H1 (cell line): ENCODE results near the gene CLEC12A. TPM values are rescaled to one million over a fixed set of nuclear protein-coding genes. Genes with fewer than 3 reads are reported as not detected.

Experiments
- CTCF ChIA-PET: fragments of 300-600 bp; sonication (Branson Sonifier 250); formaldehyde crosslinking; loops from one replicate; lab custom pipeline; 2021; ENCODE audit not compliant: partially characterized antibody; lab: Charles Lee
- POLR2A ChIA-PET: fragments of 300-600 bp; sonication (Branson Sonifier 250); formaldehyde crosslinking; loops from one replicate; lab custom pipeline; 2021; ENCODE audit warnings: inconsistent platforms; ENCODE audit not compliant: partially characterized antibody; lab: Charles Lee
- DNase-seq, 2 experiments: peaks; one replicate each; pipeline versions ENCODE4 v3.0.0 to v3.0.0-alpha.2; 2010 to 2022; ENCODE audit warnings: low spot score in 2 of 2, low read depth in 1 of 2, mixed read lengths in 1 of 2
- FAIRE-seq: peaks from 2 replicates; lab custom pipeline; 2011; peaks lifted over from hg19 to GRCh38; lab: Jason Lieb, UNC
- H2AFZ ChIP-seq: 2 replicates; pipeline ENCODE4 v1.8.1; 2012; ENCODE audit warnings: low read length, inconsistent platforms
- H2AK5ac ChIP-seq: 2 replicates; pipeline ENCODE4 v1.6.1; 2013; ENCODE audit warnings: low read depth, low read length
- H2BK120ac ChIP-seq: replicated peaks from 2 replicates; pipeline ENCODE3; 2013; ENCODE audit warnings: low read depth, low read length, inconsistent platforms
- H2BK12ac ChIP-seq: 2 replicates; pipeline ENCODE4 v1.6.1; 2013; ENCODE audit warnings: low read depth, low read length
- H2BK15ac ChIP-seq: 2 replicates; pipeline ENCODE4 v1.6.1; 2013; ENCODE audit warnings: low read length
- H2BK20ac ChIP-seq: 2 replicates; pipeline ENCODE4 v1.6.1; 2013; ENCODE audit warnings: low read length
- H2BK5ac ChIP-seq: 2 replicates; pipeline ENCODE4 v1.6.1; 2013; ENCODE audit warnings: low read depth, low read length
- H3K14ac ChIP-seq: 2 replicates; pipeline ENCODE4 v1.6.1; 2013; ENCODE audit warnings: inconsistent platforms; ENCODE audit not compliant: insufficient read length
- H3K18ac ChIP-seq: 2 replicates; pipeline ENCODE4 v1.6.1; 2013; ENCODE audit warnings: low read length; ENCODE audit errors: extremely low read depth
- H3K23ac ChIP-seq: 2 replicates; pipeline ENCODE4 v1.6.1; 2013; ENCODE audit warnings: inconsistent platforms; ENCODE audit not compliant: insufficient read length
- H3K23me2 ChIP-seq: 2 replicates; pipeline ENCODE4 v1.6.1; 2013; ENCODE audit warnings: low read depth, low read length
- H3K27ac ChIP-seq: 2 replicates; pipeline ENCODE4 v1.6.1; 2011; ENCODE audit warnings: low read depth, low read length, inconsistent platforms
- H3K27me3 ChIP-seq, 4 experiments: replicated peaks in 1 of 4; 1 replicate in 1 of 4; 2 replicates in 3 of 4; pipeline versions ENCODE4 v1.6.1 to v1.8.1; 2011 to 2013; ENCODE audit warnings: low read length in 3 of 4, mild to moderate bottlenecking in 3 of 4, inconsistent platforms in 2 of 4, mixed read lengths in 2 of 4, moderate library complexity in 1 of 4; ENCODE audit not compliant: control insufficient read depth in 3 of 4, insufficient read depth in 3 of 4; ENCODE audit errors: extremely low read depth in 1 of 4
- H3K36me3 ChIP-seq, 4 experiments: 2 replicates each; pipeline versions ENCODE4 v1.6.1 to v1.8.1; 2011 to 2013; ENCODE audit warnings: mild to moderate bottlenecking in 4 of 4, low read length in 3 of 4, moderate library complexity in 2 of 4, control low read depth in 1 of 4, inconsistent platforms in 1 of 4; ENCODE audit not compliant: insufficient read depth in 4 of 4, control insufficient read depth in 2 of 4
- H3K4ac ChIP-seq: replicated peaks from 2 replicates; pipeline ENCODE3; 2013; ENCODE audit warnings: low read length, low read depth, mixed read lengths, inconsistent platforms; ENCODE audit not compliant: insufficient read length
- H3K4me1 ChIP-seq, 4 experiments: replicated peaks in 1 of 4; 1 replicate in 1 of 4; 2 replicates in 3 of 4; pipeline versions ENCODE4 v1.6.1 to v1.8.1; 2011 to 2013; ENCODE audit warnings: low read length in 3 of 4, inconsistent platforms in 2 of 4, mixed read lengths in 1 of 4; ENCODE audit not compliant: insufficient read depth in 4 of 4, control insufficient read depth in 3 of 4
- H3K4me2 ChIP-seq, 2 experiments: 2 replicates each; pipeline versions ENCODE4 v1.6.1 to v1.8.1; 2011 to 2013; ENCODE audit warnings: low read depth in 2 of 2, low read length in 2 of 2, control low read depth in 1 of 2, inconsistent platforms in 1 of 2, mild to moderate bottlenecking in 1 of 2; ENCODE audit not compliant: insufficient read depth in 1 of 2
- H3K4me3 ChIP-seq, 4 experiments: fragments of 200-600, 300-600 bp in 1 of 4; sonication (generic), shearing (Covaris generic), sonication (Bioruptor Twin) in 1 of 4; 2 replicates each; pipeline versions ENCODE4 v1.5.1 to v1.8.1; 2011 to 2016; ENCODE audit warnings: low read length in 4 of 4, low read depth in 3 of 4, control low read depth in 2 of 4, inconsistent platforms in 2 of 4, mild to moderate bottlenecking in 2 of 4, mixed read lengths in 1 of 4, moderate library complexity in 1 of 4; ENCODE audit not compliant: insufficient read depth in 2 of 4; ENCODE audit errors: extremely low read depth in 1 of 4
- H3K56ac ChIP-seq: replicated peaks from 2 replicates; pipeline ENCODE3; 2013; ENCODE audit warnings: low read depth, mild to moderate bottlenecking, mixed read lengths, low read length, inconsistent platforms; ENCODE audit not compliant: insufficient read length
- H3K79me1 ChIP-seq: 2 replicates; pipeline ENCODE4 v1.6.1; 2013; ENCODE audit warnings: low read depth, low read length, control low read depth
- H3K79me2 ChIP-seq, 2 experiments: 2 replicates each; pipeline versions ENCODE4 v1.6.1 to v1.8.1; 2012 to 2013; ENCODE audit warnings: low read length in 2 of 2, mild to moderate bottlenecking in 2 of 2, inconsistent platforms in 1 of 2; ENCODE audit not compliant: insufficient read depth in 2 of 2, control insufficient read depth in 1 of 2
- H3K9ac ChIP-seq, 4 experiments: replicated peaks in 1 of 4; 1 replicate in 1 of 4; 2 replicates in 3 of 4; pipeline versions ENCODE4 v1.6.1 to v1.8.1; 2011 to 2013; ENCODE audit warnings: low read depth in 3 of 4, low read length in 3 of 4, control low read depth in 2 of 4, mild to moderate bottlenecking in 2 of 4, moderate library complexity in 2 of 4, inconsistent platforms in 1 of 4; ENCODE audit errors: extremely low read depth in 1 of 4
- H3K9me3 ChIP-seq, 2 experiments: 2 replicates each; pipeline versions ENCODE4 v1.6.1 to v1.8.1; 2012 to 2013; ENCODE audit warnings: mild to moderate bottlenecking in 2 of 2, moderate library complexity in 2 of 2, control low read depth in 1 of 2, inconsistent platforms in 1 of 2, low read depth in 1 of 2, low read length in 1 of 2, mixed read lengths in 1 of 2; ENCODE audit not compliant: insufficient read depth in 2 of 2
- H4K20me1 ChIP-seq, 2 experiments: replicated peaks in 1 of 2; 2 replicates each; pipeline versions ENCODE3 to v1.8.1; 2011 to 2013; ENCODE audit warnings: inconsistent platforms in 2 of 2, low read length in 2 of 2, mild to moderate bottlenecking in 1 of 2; ENCODE audit not compliant: insufficient read depth in 2 of 2, control insufficient read depth in 1 of 2
- H4K5ac ChIP-seq: 2 replicates; pipeline ENCODE4 v1.6.1; 2013; ENCODE audit warnings: low read length, low read depth, mixed read lengths, inconsistent platforms; ENCODE audit not compliant: insufficient read length
- H4K8ac ChIP-seq: 2 replicates; pipeline ENCODE4 v1.8.0; 2013; ENCODE audit warnings: mild to moderate bottlenecking, moderate library complexity, low read length, inconsistent platforms; ENCODE audit not compliant: insufficient read depth; ENCODE audit errors: extremely low read depth
- H4K91ac ChIP-seq: replicated peaks from 2 replicates; pipeline ENCODE3; 2013; ENCODE audit warnings: low read length, mixed read lengths, inconsistent platforms; ENCODE audit not compliant: insufficient read length
- BRCA1 ChIP-seq: IDR thresholded peaks from 2 replicates; pipeline ENCODE4 v1.6.1; 2012; ENCODE audit warnings: low read depth, low read length, improper control_type of control experiment
- EGR1 ChIP-seq: IDR thresholded peaks from 2 replicates; pipeline ENCODE4 v1.6.1; 2011; ENCODE audit warnings: low read depth, low read length, borderline replicate concordance
- FOSL1 ChIP-seq: IDR thresholded peaks from 2 replicates; pipeline ENCODE4 v1.6.1; 2011; ENCODE audit warnings: mild to moderate bottlenecking, low read depth, low read length, moderate library complexity; ENCODE audit not compliant: insufficient read depth
- JUN ChIP-seq: IDR thresholded peaks from 2 replicates; pipeline ENCODE4 v1.6.1; 2011; ENCODE audit warnings: low read depth, mild to moderate bottlenecking, improper control_type of control experiment, low read length
- KDM5A ChIP-seq: fragments of 200-600 bp; IDR thresholded peaks from 2 replicates; pipeline ENCODE4 v1.7.1; 2012; ENCODE audit warnings: mild to moderate bottlenecking, low read length, inconsistent platforms, mixed read lengths
- POLR2AphosphoS5 ChIP-seq: IDR thresholded peaks from 2 replicates; pipeline ENCODE4 v1.6.1; 2011; ENCODE audit warnings: low read depth, low read length
- RNF2 ChIP-seq: fragments of 200-900, 300-1000 bp; sonication (generic); IDR thresholded peaks from 2 replicates; pipeline ENCODE4 v1.7.1; 2016; ENCODE audit warnings: borderline replicate concordance, low read depth, mild to moderate bottlenecking, antibody characterized with exemption, low read length; ENCODE audit not compliant: poor library complexity, severe bottlenecking; ENCODE audit errors: missing control alignments
- SIN3A ChIP-seq, 2 experiments: IDR thresholded peaks in 1 of 2; conservative IDR thresholded peaks in 1 of 2; 2 replicates each; pipeline ENCODE4 v1.6.1; 2011 to 2012; ENCODE audit warnings: low read length in 2 of 2, improper control_type of control experiment in 1 of 2, low read depth in 1 of 2, mild to moderate bottlenecking in 1 of 2
- SRF ChIP-seq: IDR thresholded peaks from 2 replicates; pipeline ENCODE4 v1.6.1; 2011; ENCODE audit warnings: mild to moderate bottlenecking, low read depth, low read length, moderate library complexity
- SUZ12 ChIP-seq: fragments of 200-600 bp; sonication (generic); IDR thresholded peaks from 2 replicates; pipeline ENCODE4 v1.6.1; 2012; ENCODE audit warnings: mild to moderate bottlenecking, inconsistent platforms, low read length, moderate library complexity, mixed read lengths
- TCF12 ChIP-seq: IDR thresholded peaks from 2 replicates; pipeline ENCODE4 v1.6.1; 2011; ENCODE audit warnings: low read depth, mild to moderate bottlenecking, low read length
- WGBS, 2 experiments: shearing (Covaris generic) in 1 of 2; methylation state at CpG; one replicate each; pipeline versions ENCODE4 v1.1.6 to v1.1.7; 2013 to 2015; ENCODE audit warnings: low lambda C conversion rate in 2 of 2, mixed read lengths in 2 of 2, inconsistent platforms in 1 of 2, low coverage in 1 of 2, missing lambda C conversion rate in 1 of 2; ENCODE audit not compliant: insufficient replicate concordance in 2 of 2, insufficient coverage in 1 of 2, insufficient read length in 1 of 2; ENCODE audit errors: extremely low coverage in 1 of 2, missing lambda C conversion rate in 1 of 2; 5-methylcytosine and 5-hydroxymethylcytosine counted together
- polyA plus RNA-seq, 7 experiments: library from polyadenylated mRNA; depleted of rRNA in 3 of 7; stranded (reverse) in 5 of 7; unstranded in 2 of 7; fragments of >200 nt in 5 of 7; fragments of 200-250 nt in 2 of 7; gene quantifications; 1 replicate in 5 of 7; 2 replicates in 1 of 7; 4 replicates in 1 of 7; pipeline versions ENCODE4 v1.2.1 to v1.2.3, GENCODE V29; 2011 to 2013; ENCODE audit warnings: missing spikeins in 2 of 7, mixed read lengths in 2 of 7
- total RNA-seq: library from RNA; stranded (reverse); fragmentation: NEBNext Ultra II Directional; extraction: Animal tissue kit (Norgen Biotek cat#: 25700); gene quantifications from 2 replicates; pipeline ENCODE4 v1.2.1, GENCODE V29; 2021

Gene CLEC12A
- total and polyA plus RNA-seq, 2 of the 8 experiments (the other 6 are each of a cell fraction or from before 2014, with no cell fraction given) = not detected

- H3K27me3 ChIP-seq = peaks cover 0 to 1% (median 0%) of the 10 kb centered on the region in 4 experiments; a peak in 1 of 7 replicates
These were observed 30.1 kb downstream of the CLEC12A start for GRCh38 chr12:10001171-10001776.

More at GRCh38 chr12:10001171-10001776, 30.1 kb downstream of the CLEC12A start:
- H3K56ac ChIP-seq = no peak overlapping the region
- H3K79me1 ChIP-seq = no peaks in the 10 kb centered on the region
- H3K9me3 ChIP-seq = no peaks in the 10 kb centered on the region
- H2BK15ac ChIP-seq = no peak overlapping the region
- CTCF ChIA-PET = interaction anchor here (1.4 to 3.7 kb wide), 2 partner anchors 9 to 78 kb away, joined by 3 to 31 read pairs; partner anchors contain the start of gene CLEC12B
- POLR2A ChIA-PET = no interaction called here
- no peak overlapping the region for H2BK20ac ChIP-seq
- no peak overlapping the region for H2AFZ ChIP-seq
- H3K36me3 ChIP-seq = no peaks in the 10 kb centered on the region
- H3K79me2 ChIP-seq = no peaks in the 10 kb centered on the region
- H3K18ac ChIP-seq = no peak overlapping the region
- H4K8ac ChIP-seq = no peak overlapping the region
- no peaks in the 10 kb centered on the region for H4K20me1 ChIP-seq
- H3K23ac ChIP-seq = no peak overlapping the region
- no peak overlapping the region for H3K9ac ChIP-seq
- no peak overlapping the region for H2BK12ac ChIP-seq
- DNase-seq (no peak), FAIRE-seq (no peak)
- H3K4me3 ChIP-seq = no peak overlapping the region
- H3K4me2 ChIP-seq = no peak overlapping the region
- no peak overlapping the region for H4K5ac ChIP-seq
- no peaks in the 10 kb centered on the region for H3K4me1 ChIP-seq
- no peak overlapping the region for H2AK5ac ChIP-seq
- no peak overlapping the region for H3K4ac ChIP-seq
- H3K23me2 ChIP-seq = no peaks in the 10 kb centered on the region
- H3K27ac ChIP-seq = no peak overlapping the region
- no peak overlapping the region for H4K91ac ChIP-seq
- H2BK120ac ChIP-seq = no peak overlapping the region
- H3K14ac ChIP-seq = no peak overlapping the region
- H2BK5ac ChIP-seq = no peak overlapping the region
- WGBS, 2 experiments = 87% methylated on average over 4 of the region's 4 CpGs; no CpG with 5 or more reads in 1 of the 2 experiments
- no peak for TF ChIP-seq SUZ12
- TF ChIP-seq FOSL1 = no peak
- TF ChIP-seq SIN3A (conservative IDR thresholded peaks at IDR 0.05 in 1 of 2, IDR thresholded peaks at IDR 0.05 in 1 of 2; ENCODE audit: low read depth in 1 of 2, low read length in 2 of 2) = no peak
- no peak for TF ChIP-seq TCF12
- no peak for TF ChIP-seq POLR2AphosphoS5
- TF ChIP-seq SRF = no peak
- no peak for TF ChIP-seq KDM5A
- no peak for TF ChIP-seq JUN
- TF ChIP-seq RNF2 = no peak
- TF ChIP-seq EGR1 = no peak
- no peak for TF ChIP-seq BRCA1
- TF ChIP-seq, all 59 proteins: peak for 0
